GM19239 (cell line): ENCODE results near the gene NFATC1.
"Not testable (repeated sequence)": the region's sequence is repeated elsewhere in the genome, so short reads cannot be mapped to it uniquely, and the experiment has no call there.

Experiments used
- DNase-seq: peaks from one replicate; pipeline ENCODE4 v3.0.0; 2011; ENCODE audit warnings: low spot score; ENCODE audit not compliant: insufficient read length
- FAIRE-seq: peaks from 2 replicates; lab custom pipeline; 2011; peaks lifted over from hg19 to GRCh38; lab: Jason Lieb, UNC

The NFATC1 gene

GRCh38 chr18:79374408-79375171, 21.1 kb upstream of the NFATC1 start:
- FAIRE-seq: peak; percentile 84

DNA sequence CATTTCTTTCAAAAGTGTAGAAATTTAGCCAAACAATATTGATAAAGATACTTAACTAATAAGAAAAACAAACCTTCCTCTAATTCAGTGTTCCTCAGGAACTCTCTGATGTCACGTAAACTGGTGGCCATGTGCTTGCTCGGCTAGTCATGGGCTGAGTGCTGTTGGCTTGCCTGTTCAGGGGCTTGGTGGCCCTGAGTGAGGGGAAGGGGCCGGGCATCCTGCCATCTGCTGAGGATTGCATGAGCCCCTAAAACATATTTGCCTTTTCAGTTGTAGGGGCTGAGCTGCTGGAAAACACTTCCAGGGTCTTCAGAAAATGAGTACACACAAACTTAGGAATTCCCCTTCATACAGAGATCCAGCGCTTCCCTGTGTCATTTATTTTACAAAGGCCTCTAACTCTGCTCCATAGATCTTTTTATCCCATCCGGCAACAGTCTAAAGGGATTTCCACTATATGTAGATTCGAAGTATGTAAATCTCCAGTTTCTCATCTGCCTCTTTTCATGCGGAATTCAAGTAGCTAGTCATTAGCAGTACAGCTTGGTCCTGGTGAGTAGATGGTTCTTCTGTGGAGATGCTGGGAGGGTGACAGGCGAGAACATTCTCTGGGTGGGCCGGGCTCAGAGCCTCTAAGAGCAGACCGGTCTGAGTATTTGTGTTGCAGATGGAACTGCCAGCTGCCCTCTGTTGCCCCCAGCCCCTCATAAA, 20.1 kb upstream of the NFATC1 start:
- no peak for FAIRE-seq

More at GRCh38 chr18:79374408-79375171, 21.1 kb upstream of the NFATC1 start:
- no peak for DNase-seq

DNA sequence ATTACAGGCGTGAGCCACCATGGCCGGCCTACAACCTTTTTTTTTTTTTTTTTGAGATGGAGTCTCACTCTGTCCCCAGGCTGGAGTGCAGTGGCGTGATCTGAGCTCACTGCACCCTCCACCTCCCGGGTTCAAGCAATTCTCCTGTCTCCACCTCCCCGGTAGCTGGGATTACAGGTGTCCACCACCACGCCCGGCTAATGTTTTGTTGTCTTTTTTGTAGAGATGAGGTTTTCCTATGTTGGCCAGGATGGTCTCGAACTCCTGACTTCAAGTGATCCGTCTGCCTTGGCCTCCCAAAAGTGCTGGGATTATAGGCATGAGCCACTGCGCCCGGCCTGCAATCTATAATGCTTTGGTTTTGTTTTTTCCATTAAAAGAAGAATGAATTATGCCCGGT, 19.1 kb upstream of the NFATC1 start:
- not testable (repeated sequence) for DNase-seq, FAIRE-seq

More for the DNA sequence above, 20.1 kb upstream of the NFATC1 start:
- no peak for DNase-seq

DNA sequence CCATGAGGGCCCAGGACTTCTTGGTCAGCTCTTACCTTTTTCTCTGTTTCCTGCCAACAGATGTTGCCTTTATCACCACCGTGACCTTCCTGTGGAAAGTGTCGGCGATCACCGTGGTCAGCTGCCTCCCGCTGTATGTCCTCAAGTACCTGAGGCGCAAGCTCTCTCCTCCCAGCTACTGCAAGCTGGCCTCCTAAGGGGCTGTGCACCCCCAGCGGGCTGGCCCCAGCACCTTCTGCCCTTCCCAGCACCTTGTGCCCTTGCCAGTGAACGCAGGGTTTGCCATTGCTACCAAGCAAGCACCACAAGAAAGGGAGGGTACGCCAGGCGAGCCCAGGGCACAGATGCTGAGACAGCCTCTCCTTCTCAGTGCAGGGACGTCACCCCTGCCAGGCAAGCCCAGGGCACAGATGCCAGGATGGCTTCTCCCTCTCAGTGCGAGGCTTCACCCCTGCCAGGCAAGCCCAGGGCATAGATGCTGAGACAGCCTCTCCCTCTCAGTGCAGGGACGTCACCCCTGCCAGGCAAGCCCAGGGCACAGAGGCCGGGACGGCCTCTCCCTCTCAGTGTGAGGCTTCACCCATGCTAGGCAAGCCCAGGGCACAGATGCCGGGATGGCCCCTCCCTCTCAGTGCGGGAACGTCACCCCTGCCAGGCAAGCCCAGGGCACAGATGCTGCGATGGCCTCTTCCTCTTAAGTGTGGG, 18.4 kb upstream of the NFATC1 start:
- FAIRE-seq: no peak

GRCh38 chr18:79378536-79379250, 17.0 kb upstream of the NFATC1 start:
- peak; percentile 89 for FAIRE-seq
- DNase-seq: peak; percentile 89

More for the DNA sequence above, 18.4 kb upstream of the NFATC1 start:
- no peak for DNase-seq

GRCh38 chr18:79379251-79379905, 16.4 kb upstream of the NFATC1 start:
- FAIRE-seq: no peak
- DNase-seq: no peak

GRCh38 chr18:79379931-79380815, 15.6 kb upstream of the NFATC1 start:
- DNase-seq (no peak), FAIRE-seq (no peak)

- FAIRE-seq: peak; percentile 70
- peak; percentile 90 for DNase-seq
Measured at GRCh38 chr18:79380816-79381806, 14.6 kb upstream of the NFATC1 start.

DNA sequence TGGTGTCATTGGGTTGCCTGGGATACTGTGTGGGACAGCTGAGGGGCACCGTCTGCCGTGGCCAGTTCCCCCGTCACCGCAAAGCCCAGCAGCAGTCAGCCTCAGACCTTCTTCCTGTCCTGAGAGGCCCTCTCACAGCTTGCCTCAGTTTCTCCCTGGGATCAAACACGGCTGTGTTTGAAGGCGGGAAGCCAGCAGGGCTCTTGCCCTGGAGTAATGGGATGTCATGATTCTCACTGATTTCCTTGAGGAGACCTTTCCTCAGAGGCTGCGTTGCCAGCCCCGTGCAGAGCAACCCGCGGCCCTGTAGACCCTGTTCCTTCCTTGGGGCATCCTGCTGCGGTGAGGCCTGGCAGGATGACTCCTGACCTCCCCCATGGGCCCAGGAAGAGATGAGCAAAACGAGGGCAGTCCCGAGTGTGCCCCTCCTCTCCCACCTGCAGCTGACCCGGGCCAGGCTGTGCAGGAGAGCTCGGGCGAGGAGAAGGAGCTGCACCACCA, 13.9 kb upstream of the NFATC1 start:
- no peak for DNase-seq
- FAIRE-seq: no peak

GRCh38 chr18:79382681-79383387, 12.9 kb upstream of the NFATC1 start:
- FAIRE-seq (no peak), DNase-seq (no peak)

DNA sequence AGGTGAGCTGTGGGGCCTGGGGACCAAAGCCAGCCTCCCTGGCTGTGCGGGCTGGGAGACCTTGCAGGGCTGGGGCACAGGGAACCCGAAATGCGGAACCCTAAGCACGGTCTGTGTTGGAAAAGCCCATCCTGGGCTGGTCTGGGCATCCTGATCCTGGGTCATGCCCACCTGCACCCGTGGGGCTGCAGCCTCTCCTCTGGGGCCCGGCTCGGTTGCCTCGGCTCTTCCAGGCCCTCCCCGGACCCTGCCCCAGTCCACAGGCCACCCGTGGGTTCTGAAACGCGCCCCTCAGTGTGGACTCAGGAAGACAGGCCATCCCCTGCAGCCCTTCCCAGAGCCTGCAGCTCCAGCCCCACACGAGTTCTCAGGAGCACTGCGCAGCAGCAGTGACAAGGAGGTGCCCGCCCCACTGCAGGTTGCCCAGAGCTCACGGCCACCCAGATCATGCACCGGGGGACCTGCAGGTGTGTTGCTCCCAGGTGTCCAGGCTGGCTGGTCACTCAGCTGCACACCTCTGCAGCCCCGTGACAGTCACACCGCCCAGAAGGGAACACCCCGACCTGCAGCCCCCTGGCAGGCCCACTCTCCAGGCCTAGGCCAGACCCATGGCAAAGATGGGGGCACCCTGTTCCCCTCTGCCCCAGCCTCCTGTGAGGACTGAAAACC, 12.2 kb upstream of the NFATC1 start:
- DNase-seq (no peak), FAIRE-seq (no peak)

- DNase-seq (no peak), FAIRE-seq (no peak)
Measured at GRCh38 chr18:79384151-79384807, 11.5 kb upstream of the NFATC1 start.

GRCh38 chr18:79384834-79385233, 10.9 kb upstream of the NFATC1 start:
- no peak for DNase-seq
- no peak for FAIRE-seq

GRCh38 chr18:79385326-79385707, 10.4 kb upstream of the NFATC1 start:
- FAIRE-seq (no peak), DNase-seq (no peak)

- DNase-seq (no peak), FAIRE-seq (no peak)
Measured at GRCh38 chr18:79385708-79386341, 9.9 kb upstream of the NFATC1 start.
